ENCODE data around the gene COX6B1.

- TF ChIP-seq CTCF (IDR thresholded peaks at IDR 0.05) (no peak), REST (IDR thresholded peaks at IDR 0.05; ENCODE audit: insufficient read depth in 1 of 2, low read depth in 2 of 2, low read length in 1 of 2) (no peak), TCF7L2 (IDR thresholded peaks at IDR 0.05; ENCODE audit: low read depth, low read length) (no peak)
Measured at GRCh38 chr19:35613574-35613973, 34.5 kb upstream of the COX6B1 start.

Measured in Panc1 (cell line).